NT2/D1 (cell line): Measurements from ENCODE around the gene UACA.

Experiments
- SUZ12 ChIP-seq: IDR thresholded peaks from 2 replicates; pipeline ENCODE4 v1.6.1; 2011; ENCODE audit not compliant: insufficient read length, insufficient read depth; ENCODE audit errors: extremely low read depth
- YY1 ChIP-seq: IDR thresholded peaks from 2 replicates; pipeline ENCODE4 v1.6.1; 2011; ENCODE audit not compliant: insufficient read length, insufficient read depth
- ZNF274 ChIP-seq: IDR thresholded peaks from 2 replicates; pipeline ENCODE4 v1.6.1; 2011; ENCODE audit warnings: mild to moderate bottlenecking, low read depth, low read length

GRCh38 chr15:70765504-70766281 is 2.3 kb upstream of the UACA start:
- TF ChIP-seq YY1 (no peak), ZNF274 (no peak), SUZ12 (no peak)
